MM.1S (cell line): ENCODE data around the gene HOXC10.
A peak's percentile ranks its signal among the peaks of the same experiment; 100 is the strongest.

Experiments used
- DNase-seq: peaks from one replicate; pipeline ENCODE4 v3.0.0-alpha.2; 2015
- H2AFZ ChIP-seq: fragments of 300-600 bp; sonication (generic); 2 replicates; pipeline ENCODE4 v1.6.0; 2016; ENCODE audit warnings: antibody characterized with exemption, low read length
- H3F3A ChIP-seq: fragments of 300-600 bp; sonication (generic); 2 replicates; pipeline ENCODE4 v1.6.1; 2016; ENCODE audit warnings: mild to moderate bottlenecking, antibody characterized with exemption, low read length, moderate library complexity, mixed read lengths; ENCODE audit not compliant: insufficient read depth
- H3K27ac ChIP-seq: fragments of 300-600 bp; sonication (generic); 2 replicates; pipeline ENCODE4 v1.5.1; 2016; ENCODE audit warnings: mild to moderate bottlenecking, low read length
- H3K27me3 ChIP-seq: fragments of 300-600 bp; sonication (generic); replicated peaks from 2 replicates; pipeline ENCODE4 v1.6.0; 2016; ENCODE audit warnings: low read length; ENCODE audit not compliant: insufficient read depth
- H3K36me3 ChIP-seq: fragments of 300-600 bp; sonication (generic); replicated peaks from 2 replicates; pipeline ENCODE4 v1.6.1; 2016; ENCODE audit warnings: mild to moderate bottlenecking, low read length, mixed read lengths; ENCODE audit not compliant: insufficient read depth
- H3K4me1 ChIP-seq: fragments of 300-600 bp; sonication (generic); 2 replicates; pipeline ENCODE4 v1.6.1; 2016; ENCODE audit warnings: low read length, mixed read lengths
- H3K4me2 ChIP-seq: fragments of 300-600 bp; sonication (generic); 2 replicates; pipeline ENCODE4 v1.6.0; 2016; ENCODE audit warnings: low read depth, low read length
- H3K4me3 ChIP-seq: fragments of 300-600 bp; sonication (generic); 2 replicates; pipeline ENCODE4 v1.5.1; 2016; ENCODE audit warnings: low read length, mixed read lengths
- H3K79me2 ChIP-seq: fragments of 300-600 bp; sonication (generic); 2 replicates; pipeline ENCODE4 v1.6.1; 2016; ENCODE audit warnings: mixed run types, low read length, mixed read lengths
- H3K9ac ChIP-seq: fragments of 300-600 bp; sonication (generic); 2 replicates; pipeline ENCODE4 v1.6.1; 2016; ENCODE audit warnings: low read length, mixed read lengths
- H3K9me2 ChIP-seq: fragments of 300-600 bp; sonication (generic); replicated peaks from 2 replicates; pipeline ENCODE4 v1.6.1; 2016; ENCODE audit warnings: mild to moderate bottlenecking, low read length, mixed read lengths; ENCODE audit not compliant: insufficient read depth
- H3K9me3 ChIP-seq: fragments of 300-600 bp; sonication (generic); replicated peaks from 2 replicates; pipeline ENCODE4 v1.6.1; 2016; ENCODE audit warnings: mild to moderate bottlenecking, low read length, mixed read lengths; ENCODE audit not compliant: insufficient read depth
- H4K20me1 ChIP-seq: fragments of 300-600 bp; sonication (generic); 2 replicates; pipeline ENCODE4 v1.6.1; 2016; ENCODE audit warnings: mild to moderate bottlenecking, low read length, moderate library complexity, mixed read lengths; ENCODE audit not compliant: insufficient read depth
- CTCF ChIP-seq: fragments of 300-600 bp; sonication (generic); IDR thresholded peaks from 2 replicates; pipeline ENCODE4 v1.5.1; 2016; ENCODE audit warnings: antibody characterized with exemption, low read length, mixed read lengths
- EZH2 ChIP-seq: fragments of 300-600 bp; sonication (generic); optimal IDR thresholded peaks from 2 replicates; pipeline ENCODE3; 2017; ENCODE audit warnings: low read depth, mild to moderate bottlenecking, antibody characterized with exemption, low read length, mixed read lengths
- EZH2phosphoT487 ChIP-seq: fragments of 300-600 bp; sonication (generic); IDR thresholded peaks from 2 replicates; pipeline ENCODE4 v1.6.1; 2018; ENCODE audit warnings: antibody characterized with exemption, low read length

Gene HOXC10

GRCh38 chr12:53976823-53977595, 7.9 kb upstream of the HOXC10 start:
- Histone ChIP-seq H3K36me3 (no peaks in the 10 kb centered on the region), H2AFZ (no peak overlapping the region), H3K4me1 (peaks cover 5% of the 10 kb centered on the region; the same call in 1 of the 2 replicates), H3F3A (peaks cover 4% of the 10 kb centered on the region; the same call in 1 of the 2 replicates), H3K9me2 (no peaks in the 10 kb centered on the region), H3K27ac (no peak overlapping the region), H3K79me2 (no peaks in the 10 kb centered on the region), H3K27me3 (peaks cover 96% of the 10 kb centered on the region), H3K9ac (no peak overlapping the region), H4K20me1 (no peaks in the 10 kb centered on the region; the same call in none of the 2 replicates), H3K4me2 (no peak overlapping the region), H3K9me3 (no peaks in the 10 kb centered on the region), H3K4me3 (no peak overlapping the region)
- DNase-seq, result no peak
- TF ChIP-seq EZH2phosphoT487, result no peak
- TF ChIP-seq EZH2, result no peak
- TF ChIP-seq CTCF, result no peak

GRCh38 chr12:53977596-53978445, 7.1 kb upstream of the HOXC10 start:
- Histone ChIP-seq H3K79me2 (no peaks in the 10 kb centered on the region), H3K4me2 (peak overlapping the region; percentile 41; the same call in 1 of the 2 replicates), H3K9ac (no peak overlapping the region), H4K20me1 (no peaks in the 10 kb centered on the region; the same call in none of the 2 replicates), H3K27ac (no peak overlapping the region), H2AFZ (no peak overlapping the region), H3K4me1 (peaks cover 5% of the 10 kb centered on the region; the same call in 1 of the 2 replicates), H3K4me3 (no peak overlapping the region), H3K36me3 (no peaks in the 10 kb centered on the region), H3K9me3 (no peaks in the 10 kb centered on the region), H3F3A (peaks cover 4% of the 10 kb centered on the region; the same call in 1 of the 2 replicates), H3K27me3 (peaks cover 96% of the 10 kb centered on the region), H3K9me2 (no peaks in the 10 kb centered on the region)
- no peak for TF ChIP-seq CTCF
- TF ChIP-seq EZH2phosphoT487, result no peak
- no peak for TF ChIP-seq EZH2
- peak; percentile 49 for DNase-seq

- no peaks in the 10 kb centered on the region for H3K36me3 ChIP-seq
Measured at GRCh38 chr12:53978477-53979356, 6.2 kb upstream of the HOXC10 start.

More at GRCh38 chr12:53978477-53979356, 6.2 kb upstream of the HOXC10 start:
- DNase-seq, result no peak
- Histone ChIP-seq H3K27ac (no peak overlapping the region), H3K79me2 (no peaks in the 10 kb centered on the region), H4K20me1 (no peaks in the 10 kb centered on the region; the same call in none of the 2 replicates), H3K4me1 (peaks cover 5% of the 10 kb centered on the region; the same call in 1 of the 2 replicates), H3K9me2 (no peaks in the 10 kb centered on the region), H3K9ac (no peak overlapping the region), H3K4me2 (no peak overlapping the region), H3K9me3 (no peaks in the 10 kb centered on the region), H3K27me3 (peaks cover 96% of the 10 kb centered on the region), H3F3A (peaks cover 4% of the 10 kb centered on the region; the same call in 1 of the 2 replicates), H3K4me3 (no peak overlapping the region), H2AFZ (no peak overlapping the region)
- no peak for TF ChIP-seq CTCF
- TF ChIP-seq EZH2phosphoT487, result no peak
- no peak for TF ChIP-seq EZH2
